Activated B cell treated with CpG ODN at 0.5 μM for 24 hours (primary cell): ENCODE results near the gene RINT1. TPM values are rescaled to one million over a fixed set of nuclear protein-coding genes. Genes with fewer than 3 reads are reported as not detected.

Experiments used
- ATAC-seq: fragments of 200-7000 bp; cut with Tn5 transposase; one replicate; pipeline ENCODE4 v1.10.0; 2021; ENCODE audit warnings: low read depth, mild to moderate bottlenecking, moderate library complexity
- CTCF ChIA-PET: fragments of 350-600 bp; sonication (Branson Sonifier 250); formaldehyde crosslinking; loops from one replicate; lab custom pipeline; 2021; ENCODE audit warnings: antibody characterized with exemption; lab: Charles Lee
- POLR2A ChIA-PET: fragments of 350-600 bp; sonication (Branson Sonifier 250); formaldehyde crosslinking; loops from one replicate; lab custom pipeline; 2021; ENCODE audit warnings: antibody characterized with exemption; lab: Charles Lee
- DNase-seq: peaks from one replicate; pipeline ENCODE4 v3.0.0; 2022
- H3K27ac Mint-ChIP-seq: one replicate; pipeline ENCODE4 v1.8.0; 2020; ENCODE audit warnings: mixed read lengths
- H3K27me3 Mint-ChIP-seq: one replicate; pipeline ENCODE4 v1.8.0; 2021; ENCODE audit warnings: mixed read lengths
- H3K36me3 Mint-ChIP-seq: one replicate; pipeline ENCODE4 v1.8.0; 2021; ENCODE audit warnings: low read depth, mixed read lengths
- H3K4me1 Mint-ChIP-seq: one replicate; pipeline ENCODE4 v1.8.0; 2021; ENCODE audit warnings: mixed read lengths
- H3K4me3 Mint-ChIP-seq: one replicate; pipeline ENCODE4 v1.8.0; 2020; ENCODE audit warnings: mild to moderate bottlenecking, mixed read lengths
- H3K9me3 Mint-ChIP-seq: one replicate; pipeline ENCODE4 v1.8.0; 2020; ENCODE audit warnings: mixed read lengths
- CTCF ChIP-seq: fragments of 200-600 bp; IDR thresholded peaks from one replicate; pipeline ENCODE4 v1.8.0; 2022; ENCODE audit warnings: antibody characterized with exemption, mild to moderate bottlenecking
- intact Hi-C: fragments of 100-400 bp; cut with micrococcal nuclease; formaldehyde crosslinking; loops from one replicate; pipeline ENCODE4 v1.15.1; 2024
- total RNA-seq: library from RNA; stranded (reverse); gene quantifications from 2 replicates; pipeline ENCODE4 v1.2.3, GENCODE V29; 2022

RINT1 gene
- total RNA-seq, 1 donor from 2014 or later = 35.5 TPM

GRCh38 chr7:105587909-105588635, 56.1 kb downstream of the RINT1 start:
- H3K9me3 Mint-ChIP-seq = peaks cover 8% of the 10 kb centered on the region
- no peak for DNase-seq
- no peak overlapping the region for H3K27ac Mint-ChIP-seq
- TF ChIP-seq CTCF = no peak
- intact Hi-C loops = loop anchor here (2.0 kb wide), 1 partner anchor 605 kb away; no protein-coding TSS in a partner anchor
- H3K4me3 Mint-ChIP-seq = no peak overlapping the region
- peak; percentile 23 for ATAC-seq
- no peaks in the 10 kb centered on the region for H3K36me3 Mint-ChIP-seq
- POLR2A ChIA-PET = no interaction called here
- peaks cover 30% of the 10 kb centered on the region for H3K4me1 Mint-ChIP-seq
- peaks cover 3% of the 10 kb centered on the region for H3K27me3 Mint-ChIP-seq
- CTCF ChIA-PET = no interaction called here

DNA sequence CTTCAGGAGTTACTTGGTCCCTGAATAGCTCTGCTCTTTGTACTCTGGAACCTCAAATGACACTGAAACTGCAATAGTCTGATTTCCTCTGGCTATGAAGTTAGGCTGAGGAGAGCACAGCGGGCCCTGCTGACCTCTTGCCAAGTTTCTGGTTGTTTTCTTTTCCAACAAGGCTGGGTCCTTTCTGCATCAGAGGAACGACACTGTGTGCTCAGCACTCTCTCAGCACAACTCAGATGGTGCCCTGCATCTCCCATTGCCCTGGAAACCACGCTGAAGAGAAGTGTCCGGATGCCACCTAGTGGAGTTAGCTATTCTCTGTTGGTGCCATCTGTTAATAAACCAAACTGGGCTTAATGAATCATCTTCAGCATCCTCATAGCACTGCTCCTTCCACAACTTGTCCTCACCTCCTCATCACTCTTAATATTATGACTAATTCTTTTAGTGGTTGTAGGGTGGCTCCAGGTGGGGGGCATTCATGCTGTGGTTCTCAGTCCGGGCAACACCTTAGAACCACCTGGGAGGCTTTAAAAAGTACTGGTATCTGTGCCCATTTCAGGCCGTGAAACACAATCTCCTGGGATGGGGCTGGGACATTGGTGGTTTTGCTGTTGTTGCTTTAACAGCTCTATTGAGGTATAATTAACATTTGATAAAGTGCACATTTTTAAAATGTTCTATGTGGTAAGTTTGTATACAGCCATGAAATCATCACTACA, 57.5 kb downstream of the RINT1 start:
- Mint-ChIP-seq H3K9me3 (peaks cover 4% of the 10 kb centered on the region), H3K4me1 (peaks cover 38% of the 10 kb centered on the region), H3K4me3 (no peak overlapping the region), H3K27me3 (no peaks in the 10 kb centered on the region), H3K36me3 (no peaks in the 10 kb centered on the region), H3K27ac (peak overlapping the region; percentile 27)
- POLR2A ChIA-PET = no interaction called here
- intact Hi-C loops = loop anchor here (1.0 to 2.0 kb wide), 4 partner anchors 190 to 705 kb away; no protein-coding TSS in a partner anchor
- CTCF ChIA-PET = interaction anchor here (1.0 to 1.5 kb wide), 5 partner anchors 26 to 706 kb away, joined by 3 to 5 read pairs (median 4); no protein-coding TSS in a partner anchor
- ATAC-seq (peak; percentile 89), DNase-seq (no peak)
- TF ChIP-seq CTCF = no peak

- no peak for DNase-seq
- Mint-ChIP-seq H3K36me3 (no peaks in the 10 kb centered on the region), H3K9me3 (no peaks in the 10 kb centered on the region), H3K4me1 (peaks cover 38% of the 10 kb centered on the region), H3K4me3 (no peak overlapping the region), H3K27me3 (no peaks in the 10 kb centered on the region), H3K27ac (no peak overlapping the region)
- no peak for ATAC-seq
- ChIA-PET POLR2A (interaction anchor here (0.7 kb wide), 1 partner anchor 403 kb away, joined by 5 read pairs; no protein-coding TSS in a partner anchor), CTCF (no interaction called here)
- intact Hi-C loops = no loop called here
- TF ChIP-seq CTCF = no peak
These were observed 58.8 kb downstream of the RINT1 start for GRCh38 chr7:105590793-105591192.

DNA sequence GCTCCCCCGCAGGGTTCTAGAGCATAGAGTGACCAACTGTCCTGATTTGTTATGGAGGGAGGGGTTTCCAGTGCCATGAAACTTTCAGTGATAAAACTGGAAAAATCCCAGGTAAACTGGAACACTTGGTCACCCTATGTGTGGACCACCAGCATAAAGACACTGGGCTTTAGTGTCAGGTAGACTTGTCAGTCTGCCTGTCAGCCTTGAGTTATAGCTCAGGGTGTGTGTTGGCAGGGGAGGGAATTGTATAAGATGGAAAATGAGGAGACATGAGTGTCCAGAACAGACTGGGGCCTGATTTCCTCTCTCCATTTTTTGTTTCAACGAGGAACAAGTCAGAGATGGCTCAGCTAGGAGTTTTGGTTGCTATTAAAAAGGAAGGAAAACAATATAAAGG, 59.5 kb downstream of the RINT1 start:
- ChIA-PET CTCF (no interaction called here), POLR2A (no interaction called here)
- DNase-seq (no peak), ATAC-seq (no peak)
- intact Hi-C loops = no loop called here
- H3K27ac Mint-ChIP-seq = no peak overlapping the region
- TF ChIP-seq CTCF = no peak
- H3K4me3 Mint-ChIP-seq = no peak overlapping the region
- H3K27me3 Mint-ChIP-seq = no peaks in the 10 kb centered on the region
- no peaks in the 10 kb centered on the region for H3K36me3 Mint-ChIP-seq
- H3K4me1 Mint-ChIP-seq = peaks cover 33% of the 10 kb centered on the region
- H3K9me3 Mint-ChIP-seq = no peaks in the 10 kb centered on the region

DNA sequence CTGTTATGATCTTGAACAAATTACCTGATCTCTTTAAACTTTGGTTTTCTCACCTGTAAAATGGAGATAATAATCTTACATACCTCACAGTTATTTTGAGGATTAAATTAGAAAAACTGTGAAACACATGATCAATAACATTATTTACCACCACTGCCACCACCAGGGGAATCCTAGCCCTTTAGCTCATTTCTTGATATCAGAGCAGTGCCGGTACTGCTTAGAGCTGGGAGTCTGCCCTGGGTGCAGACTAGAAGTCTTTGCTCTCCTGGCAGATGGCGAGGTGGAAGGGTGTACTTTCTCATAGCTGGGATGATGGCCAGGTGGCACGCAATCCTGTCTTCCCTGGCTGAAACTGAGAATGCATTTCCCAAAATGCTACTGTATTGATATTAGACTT, 62.0 kb downstream of the RINT1 start:
- intact Hi-C loops = no loop called here
- DNase-seq (no peak), ATAC-seq (no peak)
- Mint-ChIP-seq H3K4me3 (no peak overlapping the region), H3K9me3 (no peaks in the 10 kb centered on the region), H3K27me3 (peaks cover 2% of the 10 kb centered on the region), H3K4me1 (peaks cover 13% of the 10 kb centered on the region), H3K27ac (no peak overlapping the region), H3K36me3 (no peaks in the 10 kb centered on the region)
- ChIA-PET POLR2A (no interaction called here), CTCF (no interaction called here)
- no peak for TF ChIP-seq CTCF
